Measurements from ENCODE around the gene CTXND1. TPM values are rescaled to one million over a fixed set of nuclear protein-coding genes. Genes with fewer than 3 reads are reported as not detected.

The CTXND1 gene
- total RNA-seq, 1 experiment from 2014 or later, result not detected

DNA sequence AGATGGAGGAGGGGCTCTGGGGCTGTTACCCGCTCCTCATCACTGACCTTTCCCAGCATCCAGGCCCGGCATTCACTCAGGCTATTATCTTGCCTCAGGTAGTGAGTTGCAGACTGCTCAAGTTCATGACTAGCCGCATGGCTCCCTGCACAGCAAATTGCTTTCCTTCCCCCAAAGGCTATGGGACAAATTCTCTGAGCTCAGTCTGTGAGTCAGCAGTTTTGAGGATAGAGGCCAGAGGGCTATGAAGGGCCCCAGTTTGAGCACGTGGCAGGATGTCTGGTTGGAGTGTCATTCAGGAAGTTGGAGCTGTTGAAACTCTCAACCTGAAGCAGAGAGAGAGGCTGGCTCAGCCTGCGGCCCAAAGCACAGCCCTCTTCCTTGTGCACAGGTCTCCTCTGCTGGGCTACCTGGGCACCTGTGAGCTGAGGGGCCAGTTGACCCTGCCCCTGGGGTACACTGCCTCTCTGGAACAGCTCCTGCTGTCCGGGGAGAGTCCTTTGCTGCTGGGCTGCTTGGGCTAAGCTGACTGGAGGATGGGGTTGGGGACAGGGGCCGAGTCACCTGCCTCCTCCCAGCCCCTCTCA, 91.3 kb downstream of the CTXND1 start:
- Histone ChIP-seq H2AFZ (ENCODE audit: low read length) (no peak overlapping the region), H2AK5ac (ENCODE audit: insufficient read length, low read length) (no peak overlapping the region)
- H3K36me3 Mint-ChIP-seq (ENCODE audit: insufficient read depth in 1 of 3, low read depth in 3 of 3), result peaks cover 11 to 40% (median 14%) of the 10 kb centered on the region in 3 experiments

More for the DNA sequence above, 91.3 kb downstream of the CTXND1 start:
- Mint-ChIP-seq H3K27ac (peak overlapping the region in 2 of 3 experiments; percentile 16 to 68; a peak in 1 of 7 replicates), H3K9me3 (no peaks in the 10 kb centered on the region), H3K27me3 (ENCODE audit: low read depth) (no peaks in the 10 kb centered on the region), H3K4me3 (no peak overlapping the region), H3K4me1 (peaks cover 2% of the 10 kb centered on the region in 2 experiments; a peak in 2 of 4 replicates)
- H3K4me1 ChIP-seq (ENCODE audit: insufficient read depth, low read length), result no peaks in the 10 kb centered on the region
- no peak overlapping the region for H2BK120ac ChIP-seq (ENCODE audit: low read depth, low read length, poor library complexity, severe bottlenecking)
- no peak overlapping the region for H4K5ac ChIP-seq (ENCODE audit: insufficient read length, low read depth, low read length)
- no peak overlapping the region for H2BK12ac ChIP-seq (ENCODE audit: insufficient read length, low read depth, low read length)
- H3K9me3 ChIP-seq (ENCODE audit: control insufficient read depth, low read depth, low read length), result no peaks in the 10 kb centered on the region
- TF ChIP-seq, protein P1, sequence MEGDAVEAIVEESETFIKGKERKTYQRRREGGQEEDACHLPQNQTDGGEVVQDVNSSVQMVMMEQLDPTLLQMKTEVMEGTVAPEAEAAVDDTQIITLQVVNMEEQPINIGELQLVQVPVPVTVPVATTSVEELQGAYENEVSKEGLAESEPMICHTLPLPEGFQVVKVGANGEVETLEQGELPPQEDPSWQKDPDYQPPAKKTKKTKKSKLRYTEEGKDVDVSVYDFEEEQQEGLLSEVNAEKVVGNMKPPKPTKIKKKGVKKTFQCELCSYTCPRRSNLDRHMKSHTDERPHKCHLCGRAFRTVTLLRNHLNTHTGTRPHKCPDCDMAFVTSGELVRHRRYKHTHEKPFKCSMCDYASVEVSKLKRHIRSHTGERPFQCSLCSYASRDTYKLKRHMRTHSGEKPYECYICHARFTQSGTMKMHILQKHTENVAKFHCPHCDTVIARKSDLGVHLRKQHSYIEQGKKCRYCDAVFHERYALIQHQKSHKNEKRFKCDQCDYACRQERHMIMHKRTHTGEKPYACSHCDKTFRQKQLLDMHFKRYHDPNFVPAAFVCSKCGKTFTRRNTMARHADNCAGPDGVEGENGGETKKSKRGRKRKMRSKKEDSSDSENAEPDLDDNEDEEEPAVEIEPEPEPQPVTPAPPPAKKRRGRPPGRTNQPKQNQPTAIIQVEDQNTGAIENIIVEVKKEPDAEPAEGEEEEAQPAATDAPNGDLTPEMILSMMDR (conservative IDR thresholded peaks at IDR 0.05), result no peak
- no peak overlapping the region for H2BK20ac ChIP-seq (ENCODE audit: low read depth, low read length, poor library complexity, severe bottlenecking)
- no peak overlapping the region for H3T11ph ChIP-seq (ENCODE audit: low read length)
- no peak overlapping the region for H2BK15ac ChIP-seq (ENCODE audit: low read depth, low read length)
- no CpG with 5 or more reads among the region's 7 CpGs for WGBS (ENCODE audit: extremely low coverage, insufficient read length, low lambda C conversion rate)
- no peak overlapping the region for H3K9ac ChIP-seq (ENCODE audit: extremely low read depth, insufficient read length, low read length)
- H3K4me2 ChIP-seq (ENCODE audit: insufficient read depth, insufficient read length, low read length), result no peak overlapping the region
- H3K79me1 ChIP-seq (ENCODE audit: insufficient read depth, low read depth, low read length, poor library complexity, severe bottlenecking), result no peaks in the 10 kb centered on the region
- H3K79me2 ChIP-seq (ENCODE audit: insufficient read depth, low read length), result no peaks in the 10 kb centered on the region; the same call in 1 of the 2 replicates
- H3K23me2 ChIP-seq (ENCODE audit: insufficient read length, low read depth, low read length, poor library complexity, severe bottlenecking), result no peaks in the 10 kb centered on the region
- no peak overlapping the region for H3K23ac ChIP-seq (ENCODE audit: insufficient read length, low read depth, low read length)
- DNase-seq, result no peak
- H3K18ac ChIP-seq (ENCODE audit: insufficient read length, low read depth, low read length), result no peak overlapping the region
- no peak overlapping the region for H2BK5ac ChIP-seq (ENCODE audit: insufficient read length, low read length)
- no peaks in the 10 kb centered on the region for H3K27me3 ChIP-seq (ENCODE audit: insufficient read depth, low read length)
- no peak overlapping the region for H3K14ac ChIP-seq (ENCODE audit: insufficient read depth, low read length)
- no peak overlapping the region for H3K27ac ChIP-seq (ENCODE audit: insufficient read length, low read depth, low read length)
- no peaks in the 10 kb centered on the region for H4K20me1 ChIP-seq (ENCODE audit: control insufficient read depth, insufficient read depth, insufficient read length)
- no peak overlapping the region for H3K56ac ChIP-seq (ENCODE audit: insufficient read length, low read depth, low read length)
- H4K91ac ChIP-seq (ENCODE audit: insufficient read length, low read depth, low read length), result no peak overlapping the region
- no peak overlapping the region for H3K4ac ChIP-seq (ENCODE audit: low read depth, low read length)
- H4K8ac ChIP-seq (replicated peaks; ENCODE audit: insufficient read length, low read depth, low read length), result no peak overlapping the region
